Body of pancreas (tissue), 4 donors: ENCODE data around the gene KAT6B.

Source experiments
- CTCF ChIP-seq, 7 experiments: fragments of 450-650 bp in 4 of 7; fragments of 200-600 bp in 3 of 7; sonication (generic) in 3 of 7; IDR thresholded peaks; one replicate each; pipeline ENCODE4 v1.5.1; 2016 to 2019; ENCODE audit warnings: antibody characterized with exemption in 7 of 7
- POLR2A ChIP-seq, 3 donors: fragments of 450-650 bp; IDR thresholded peaks; one replicate each; pipeline ENCODE4 v1.6.1; 2016; ENCODE audit warnings: antibody characterized with exemption in 3 of 3, mild to moderate bottlenecking in 2 of 3

GRCh38 chr10:75074711-75075445, 248.5 kb downstream of the KAT6B start:
- TF ChIP-seq CTCF (IDR thresholded peaks at IDR 0.05) (no peak), POLR2A (IDR thresholded peaks at IDR 0.05) (no peak)
